Neuronal stem cell (in vitro differentiated cells): Measurements from ENCODE around the gene PRR11. TPM values are rescaled to one million over a fixed set of nuclear protein-coding genes. Genes with fewer than 3 reads are reported as not detected.

ENCODE experiments used
- DNase-seq: peaks from one replicate; pipeline ENCODE4 v3.0.0-alpha.2; 2013; ENCODE audit warnings: low spot score
- H2AFZ ChIP-seq: one replicate; pipeline ENCODE4 v1.6.1; 2013; ENCODE audit warnings: mild to moderate bottlenecking, low read length, inconsistent platforms
- H2AK5ac ChIP-seq: 2 replicates; pipeline ENCODE4 v1.6.1; 2013; ENCODE audit warnings: low read depth, mild to moderate bottlenecking, inconsistent platforms, low read length, moderate library complexity, mixed read lengths
- H2BK120ac ChIP-seq: 2 replicates; pipeline ENCODE4 v1.6.1; 2013; ENCODE audit warnings: low read depth, mild to moderate bottlenecking, inconsistent platforms, low read length, moderate library complexity, mixed read lengths
- H2BK12ac ChIP-seq: one replicate; pipeline ENCODE4 v1.6.1; 2013; ENCODE audit warnings: low read length, inconsistent platforms
- H2BK15ac ChIP-seq: 2 replicates; pipeline ENCODE4 v1.6.1; 2013; ENCODE audit warnings: mild to moderate bottlenecking, low read length, inconsistent platforms, mixed read lengths
- H2BK5ac ChIP-seq: one replicate; pipeline ENCODE4 v1.6.1; 2013; ENCODE audit warnings: inconsistent platforms, mild to moderate bottlenecking, low read length, moderate library complexity
- H3K14ac ChIP-seq: one replicate; pipeline ENCODE4 v1.6.1; 2013; ENCODE audit warnings: low read length, inconsistent platforms
- H3K18ac ChIP-seq: 2 replicates; pipeline ENCODE4 v1.6.1; 2013; ENCODE audit warnings: low read length, inconsistent platforms
- H3K23ac ChIP-seq: 2 replicates; pipeline ENCODE4 v1.6.1; 2013; ENCODE audit warnings: low read depth, mild to moderate bottlenecking, mixed read lengths, low read length, inconsistent platforms; ENCODE audit not compliant: poor library complexity
- H3K27ac ChIP-seq: replicated peaks from 3 replicates; pipeline ENCODE4 v1.5.1; 2013; ENCODE audit warnings: low read length, inconsistent platforms
- H3K27me3 ChIP-seq, 3 experiments: 2 replicates each; pipeline ENCODE4 v1.6.1; 2013; ENCODE audit warnings: low read length in 3 of 3, mild to moderate bottlenecking in 2 of 3, inconsistent platforms in 1 of 3, low read depth in 1 of 3, mixed read lengths in 1 of 3, moderate library complexity in 1 of 3; ENCODE audit not compliant: control insufficient read depth in 3 of 3, insufficient read depth in 3 of 3
- H3K36me3 ChIP-seq, 2 donors: replicated peaks in 1 of 2; 2 replicates each; pipeline ENCODE4 v1.6.1; 2013; ENCODE audit warnings: low read length in 2 of 2; ENCODE audit not compliant: control insufficient read depth in 2 of 2, insufficient read depth in 2 of 2
- H3K4ac ChIP-seq: 2 replicates; pipeline ENCODE4 v1.6.1; 2013; ENCODE audit warnings: inconsistent platforms, mild to moderate bottlenecking, low read length, moderate library complexity
- H3K4me1 ChIP-seq, 2 donors: 1 replicate in 1 of 2; 2 replicates in 1 of 2; pipeline ENCODE4 v1.6.1; 2013; ENCODE audit warnings: low read length in 2 of 2, low read depth in 1 of 2; ENCODE audit not compliant: control insufficient read depth in 2 of 2, insufficient read depth in 1 of 2
- H3K4me2 ChIP-seq: one replicate; pipeline ENCODE4 v1.6.1; 2013; ENCODE audit warnings: mild to moderate bottlenecking, low read length, inconsistent platforms; ENCODE audit not compliant: insufficient read depth, poor library complexity, severe bottlenecking
- H3K4me3 ChIP-seq, 2 donors: 2 replicates each; pipeline ENCODE4 v1.5.1; 2013; ENCODE audit warnings: low read length in 2 of 2, mild to moderate bottlenecking in 2 of 2, inconsistent platforms in 1 of 2, moderate library complexity in 1 of 2
- H3K79me1 ChIP-seq: one replicate; pipeline ENCODE4 v1.6.1; 2013; ENCODE audit warnings: low read depth, mild to moderate bottlenecking, inconsistent platforms, low read length, moderate library complexity
- H3K9ac ChIP-seq: one replicate; pipeline ENCODE4 v1.6.1; 2013; ENCODE audit warnings: mild to moderate bottlenecking, low read depth, low read length, inconsistent platforms; ENCODE audit not compliant: poor library complexity
- H3K9me3 ChIP-seq, 2 donors: replicated peaks in 1 of 2; 2 replicates each; pipeline versions ENCODE3 to v1.6.1; 2013; ENCODE audit warnings: low read length in 2 of 2, mild to moderate bottlenecking in 2 of 2, inconsistent platforms in 1 of 2, low read depth in 1 of 2, mixed read lengths in 1 of 2, moderate library complexity in 1 of 2; ENCODE audit not compliant: control insufficient read depth in 2 of 2, insufficient read depth in 1 of 2
- H4K8ac ChIP-seq: one replicate; pipeline ENCODE4 v1.6.1; 2013; ENCODE audit warnings: low read depth, mild to moderate bottlenecking, inconsistent platforms, low read length, moderate library complexity
- H4K91ac ChIP-seq: one replicate; pipeline ENCODE4 v1.6.1; 2013; ENCODE audit warnings: low read length, low read depth, mild to moderate bottlenecking, inconsistent platforms; ENCODE audit not compliant: poor library complexity
- WGBS, 2 donors: extraction: QIAGEN DNeasy Blood & Tissue Kit; methylation state at CpG; one replicate each; pipeline ENCODE4 v1.1.7; 2013; ENCODE audit warnings: missing lambda C conversion rate in 2 of 2, mixed read lengths in 1 of 2; ENCODE audit not compliant: insufficient read length in 2 of 2, insufficient replicate concordance in 1 of 2; ENCODE audit errors: extremely low coverage in 2 of 2; 5-methylcytosine and 5-hydroxymethylcytosine counted together
- polyA plus RNA-seq, 2 experiments: library from polyadenylated mRNA; stranded (reverse); fragments of 200-250 nt; gene quantifications; one replicate each; pipeline ENCODE4 v1.2.3, GENCODE V29; 2013

PRR11 gene
- polyA plus RNA-seq (2013, experiment 1 of 2) = 105 TPM
- 106 TPM for polyA plus RNA-seq (2013, experiment 2 of 2)

DNA sequence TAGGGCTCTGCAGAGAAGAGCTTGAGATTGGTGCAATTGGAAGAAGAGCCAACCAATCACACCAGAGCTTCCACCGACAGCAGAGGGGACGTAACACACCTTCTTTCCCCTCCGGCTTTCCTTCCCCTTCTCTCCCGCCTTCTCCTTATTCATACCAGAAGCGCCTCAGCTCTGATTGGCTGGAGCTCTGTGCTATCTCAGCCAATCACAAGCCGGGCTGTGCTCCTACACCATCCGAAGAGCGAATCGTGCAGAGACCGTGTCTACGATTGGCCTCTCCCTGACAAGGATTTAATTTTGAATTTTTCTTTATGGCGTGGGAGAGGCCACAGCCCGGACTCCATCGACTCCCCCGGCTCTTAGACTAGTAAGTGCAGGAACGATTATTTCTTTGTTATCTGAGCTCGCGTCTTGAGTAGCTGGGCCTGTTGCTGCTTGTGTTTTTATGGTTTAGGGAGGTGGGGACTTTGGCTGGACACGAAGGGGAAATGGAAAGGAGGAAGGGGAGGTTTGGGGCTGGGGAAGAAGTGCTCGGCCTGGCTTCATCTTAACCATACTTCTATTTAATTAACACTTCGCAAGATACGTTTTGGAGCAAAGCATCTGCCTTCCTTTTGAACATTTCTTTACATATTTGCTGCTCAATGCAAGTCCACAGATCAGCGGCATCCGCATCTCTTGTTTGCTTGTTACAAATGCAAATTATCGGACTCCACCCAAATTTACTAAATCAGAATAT is at the start of gene PRR11:
PRR11 (plus strand) TSS at position 308 of the 739 bp plus-strand sequence. CDS start 14,007 bp downstream, outside the sequence.
- DNase-seq = no peak
- no CpG with 5 or more reads among the region's 25 CpGs for WGBS, 2 donors
- H2BK5ac ChIP-seq = peak within 1 kb of the TSS; percentile 90
- H3K9me3 ChIP-seq = no peaks in the 10 kb centered on the region
- H3K27me3 ChIP-seq = no peaks in the 10 kb centered on the region
- peaks cover 2% of the 10 kb centered on the region for H3K79me1 ChIP-seq
- H2BK12ac ChIP-seq = no peak within 1 kb of the TSS
- no peak within 1 kb of the TSS for H3K14ac ChIP-seq
- H4K8ac ChIP-seq = no peak within 1 kb of the TSS
- peaks cover 0 to 12% of the 10 kb centered on the region in 2 donors for H3K4me1 ChIP-seq
- peak within 1 kb of the TSS; percentile 26 for H3K23ac ChIP-seq
- H3K18ac ChIP-seq = peak within 1 kb of the TSS; percentile 96
- H2BK15ac ChIP-seq = peak within 1 kb of the TSS; percentile 28
- peaks cover 0 to 52% of the 10 kb centered on the region in 2 donors for H3K36me3 ChIP-seq
- peak within 1 kb of the TSS; percentile 70 for H2AFZ ChIP-seq
- H3K4ac ChIP-seq = peak within 1 kb of the TSS; percentile 26
- H3K27ac ChIP-seq = peak within 1 kb of the TSS; percentile 97
- H3K4me3 ChIP-seq = peak within 1 kb of the TSS; percentile 91 to 93
- peak within 1 kb of the TSS; percentile 67 for H2BK120ac ChIP-seq
- peak within 1 kb of the TSS; percentile 90 for H3K9ac ChIP-seq
- peak within 1 kb of the TSS; percentile 89 for H4K91ac ChIP-seq
- H2AK5ac ChIP-seq = peak within 1 kb of the TSS; percentile 72
- peak within 1 kb of the TSS; percentile 61 for H3K4me2 ChIP-seq

DNA sequence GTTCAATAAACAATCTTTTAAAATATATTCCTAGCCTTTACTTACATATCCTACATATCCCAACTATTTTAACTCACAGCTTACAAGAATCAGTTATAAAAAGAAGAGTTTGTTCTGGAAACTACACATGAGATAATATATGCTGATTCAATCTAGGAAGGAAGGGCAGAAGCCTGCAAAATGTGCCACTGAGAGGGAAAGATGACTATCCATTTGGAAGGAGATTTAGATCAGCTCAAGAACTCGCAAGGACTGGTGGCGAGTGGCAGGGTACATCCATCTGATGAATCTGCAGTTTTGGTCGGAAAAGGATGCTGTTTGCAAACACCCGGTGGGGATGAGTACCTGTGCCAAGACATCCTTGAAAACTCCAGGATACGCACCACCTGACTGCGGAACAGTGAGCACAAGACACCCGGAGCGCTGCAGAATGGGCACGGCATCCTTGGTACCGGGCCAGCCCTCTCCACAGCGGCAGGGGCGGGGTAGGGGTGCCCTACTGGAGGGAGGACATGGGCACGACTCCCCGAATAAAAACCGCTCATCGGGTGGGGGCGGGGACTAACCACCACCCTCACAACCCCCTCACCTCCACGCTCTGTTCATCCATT is 49.6 kb upstream of the PRR11 start:
- Histone ChIP-seq H3K36me3 (peaks cover under 1 to 50% of the 10 kb centered on the region in 2 donors), H2BK5ac (peak overlapping the region; percentile 15), H3K18ac (peak overlapping the region; percentile 20), H3K9me3 (no peaks in the 10 kb centered on the region), H3K23ac (peak overlapping the region; percentile 95), H2AFZ (peak overlapping the region; percentile 94), H3K9ac (peak overlapping the region; percentile 90), H2AK5ac (no peak overlapping the region), H4K8ac (no peak overlapping the region), H3K27ac (peak overlapping the region; percentile 75), H3K4me1 (peaks cover 2 to 3% of the 10 kb centered on the region in 2 donors), H3K4me2 (peak overlapping the region; percentile 56), H3K27me3 (no peaks in the 10 kb centered on the region), H2BK12ac (no peak overlapping the region), H2BK120ac (no peak overlapping the region), H2BK15ac (no peak overlapping the region), H3K4ac (no peak overlapping the region), H3K14ac (no peak overlapping the region), H3K79me1 (no peaks in the 10 kb centered on the region), H3K4me3 (peak overlapping the region; percentile 76 to 87), H4K91ac (no peak overlapping the region)
- no peak for DNase-seq
- WGBS, 2 donors = no CpG with 5 or more reads among the region's 18 CpGs

DNA sequence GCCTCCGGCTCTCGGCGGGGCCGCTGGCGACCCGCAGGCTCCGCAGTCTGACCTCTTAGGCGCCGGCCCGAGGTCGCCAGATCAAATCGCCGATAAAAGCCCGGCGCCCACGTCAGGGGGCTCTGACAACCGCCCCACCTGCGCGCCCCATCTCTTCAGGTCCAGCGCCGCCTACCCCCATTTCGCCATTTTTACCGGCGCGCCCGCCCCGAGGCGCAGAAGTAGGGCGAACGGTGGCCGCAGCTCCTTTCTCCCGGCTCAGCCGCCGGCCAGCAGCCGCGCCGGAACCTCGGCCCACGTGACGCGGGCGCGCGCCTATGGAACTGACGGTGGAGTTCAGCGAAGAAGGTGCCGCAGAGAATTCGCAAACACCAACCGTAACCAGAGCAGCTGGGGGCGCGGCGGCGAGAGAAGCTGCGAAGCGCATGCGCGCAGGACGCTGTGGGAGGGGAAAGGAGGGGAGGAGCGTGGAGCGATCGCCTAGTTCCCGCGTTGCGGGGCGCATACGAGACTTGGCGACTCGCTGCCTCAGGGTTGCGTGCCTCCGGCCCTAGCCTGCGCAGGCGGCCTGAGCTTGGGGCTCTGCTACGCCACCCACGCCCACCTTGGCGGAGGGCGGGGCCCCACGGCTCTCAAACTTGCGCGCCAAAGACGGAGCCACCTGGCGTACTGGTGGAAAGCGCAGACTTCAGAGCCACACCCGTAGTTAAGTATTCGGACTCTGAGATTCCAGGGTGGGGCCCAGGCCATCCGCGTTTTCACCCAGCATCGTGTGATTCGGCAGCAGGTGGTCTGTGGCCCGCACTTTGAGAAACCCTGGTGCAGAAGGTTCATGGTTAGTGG is 48.9 kb upstream of the PRR11 start, which contains the start of gene TRIM37:
TRIM37 (minus strand) TSS at position 418 of the 843 bp plus-strand sequence. CDS start 419 bp downstream, outside the sequence.
- H3K4me1 ChIP-seq = peaks cover 2 to 3% of the 10 kb centered on the region in 2 donors
- no peak within 1 kb of the TSS for H4K91ac ChIP-seq
- H3K14ac ChIP-seq = no peak within 1 kb of the TSS
- no peak within 1 kb of the TSS for H2BK120ac ChIP-seq
- peak within 1 kb of the TSS; percentile 95 for H3K23ac ChIP-seq
- no peak within 1 kb of the TSS for H2BK12ac ChIP-seq
- H3K9ac ChIP-seq = peak within 1 kb of the TSS; percentile 90
- no peak within 1 kb of the TSS for H2AK5ac ChIP-seq
- H2AFZ ChIP-seq = peak within 1 kb of the TSS; percentile 94
- peak within 1 kb of the TSS; percentile 78 for H3K4me2 ChIP-seq
- peak within 1 kb of the TSS; percentile 88 for H3K27ac ChIP-seq
- peak within 1 kb of the TSS; percentile 76 to 89 for H3K4me3 ChIP-seq
- H3K79me1 ChIP-seq = no peaks in the 10 kb centered on the region
- H2BK5ac ChIP-seq = peak within 1 kb of the TSS; percentile 15
- H3K9me3 ChIP-seq = no peaks in the 10 kb centered on the region
- H4K8ac ChIP-seq = no peak within 1 kb of the TSS
- no peak within 1 kb of the TSS for H2BK15ac ChIP-seq
- peaks cover 2 to 53% of the 10 kb centered on the region in 2 donors for H3K36me3 ChIP-seq
- peak within 1 kb of the TSS; percentile 90 for H3K18ac ChIP-seq
- WGBS, 2 donors = no CpG with 5 or more reads among the region's 89 CpGs
- H3K27me3 ChIP-seq = no peaks in the 10 kb centered on the region
- no peak within 1 kb of the TSS for H3K4ac ChIP-seq
- DNase-seq = peak; percentile 99
